Suppressor macrophage treated with lipopolysaccharide for 1 hour (primary cell): ENCODE results near the gene ATP8A2.

ENCODE experiments used
- DNase-seq, 3 donors: peaks; one replicate each; pipeline ENCODE4 v3.0.0-alpha.2; 2020 to 2022

The ATP8A2 gene

DNA sequence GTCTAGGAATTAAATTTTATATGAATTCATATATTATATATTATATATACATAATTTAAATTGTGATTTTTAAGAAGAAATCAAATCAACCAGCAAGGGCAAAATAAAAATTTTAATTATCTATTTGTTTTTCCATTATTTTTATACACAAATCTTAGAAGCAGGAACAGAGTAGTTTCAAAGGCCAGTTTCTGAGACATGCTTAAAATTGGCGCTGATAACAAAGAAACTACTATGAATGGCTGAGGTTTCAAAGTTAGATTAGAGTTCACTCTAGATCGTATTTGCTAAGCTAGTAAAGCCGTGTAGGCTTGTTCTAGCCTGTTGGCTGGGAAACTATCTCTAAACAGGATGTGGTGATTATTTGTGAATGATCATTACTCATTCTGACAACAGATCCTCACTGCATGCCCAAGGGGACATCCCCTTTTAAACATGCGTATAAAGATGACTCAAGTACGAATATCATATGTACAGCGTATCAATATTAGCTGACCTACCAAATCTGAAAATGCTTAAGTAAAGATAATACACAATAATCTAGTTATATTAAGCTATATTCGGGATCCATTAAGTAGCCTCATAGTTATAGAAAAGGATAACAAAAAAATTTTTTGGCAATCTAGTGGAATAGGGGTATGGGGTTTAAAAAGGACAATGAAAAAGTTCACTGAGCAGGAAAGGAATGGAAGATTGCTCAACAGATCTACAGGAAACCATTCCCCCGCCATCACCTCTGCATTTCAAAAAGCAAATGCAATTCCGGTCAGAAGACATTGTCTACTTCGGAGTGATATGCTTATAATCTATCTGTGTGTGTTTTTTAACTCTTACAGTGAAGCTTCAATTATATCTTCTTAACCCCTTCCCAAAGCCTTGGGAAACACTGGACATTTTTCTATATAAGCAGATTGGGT, 529.9 kb downstream of the ATP8A2 start:
- peak; percentile 53 to 78 (median 71) for DNase-seq

DNA sequence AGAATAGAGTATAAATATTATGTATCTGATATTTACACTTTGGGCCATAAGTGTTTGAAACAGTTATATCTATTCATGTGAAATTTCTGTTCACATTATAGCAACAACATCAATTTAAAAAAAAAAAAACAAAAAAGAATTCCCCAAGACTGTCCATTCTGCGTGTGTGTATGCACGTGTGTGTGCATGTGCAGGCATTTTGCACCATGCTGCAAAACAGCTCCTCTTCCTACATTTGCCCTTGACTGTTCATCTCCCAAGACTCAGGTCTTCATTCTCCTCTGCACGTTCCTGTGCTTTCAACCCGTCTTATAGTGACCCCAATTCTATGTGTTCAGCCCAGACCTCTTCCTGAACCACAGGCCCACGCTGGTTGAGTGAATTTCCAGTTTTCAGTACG, 530.7 kb downstream of the ATP8A2 start:
- DNase-seq, result no peak

GRCh38 chr13:25902891-25903341, 531.1 kb downstream of the ATP8A2 start:
- no peak for DNase-seq

DNA sequence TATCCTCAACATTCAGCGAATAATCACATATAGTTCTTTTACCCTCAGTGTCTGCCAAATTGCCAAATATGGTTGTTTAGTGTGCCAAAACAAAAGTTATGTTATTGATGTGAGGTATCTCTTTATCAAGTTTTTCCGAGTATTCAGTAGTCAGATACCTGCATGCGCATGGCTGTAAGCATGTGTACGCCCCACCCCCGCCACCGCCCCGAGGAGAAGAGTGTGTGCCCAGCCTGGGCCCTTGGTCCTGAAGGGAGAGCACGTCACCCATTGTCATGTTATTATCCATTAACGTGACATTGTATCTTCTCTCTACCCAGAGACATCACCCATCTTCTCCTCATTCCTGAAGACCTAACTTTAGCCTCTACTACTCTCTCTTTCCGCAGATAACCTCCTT, 533.1 kb downstream of the ATP8A2 start:
- DNase-seq, result no peak

DNA sequence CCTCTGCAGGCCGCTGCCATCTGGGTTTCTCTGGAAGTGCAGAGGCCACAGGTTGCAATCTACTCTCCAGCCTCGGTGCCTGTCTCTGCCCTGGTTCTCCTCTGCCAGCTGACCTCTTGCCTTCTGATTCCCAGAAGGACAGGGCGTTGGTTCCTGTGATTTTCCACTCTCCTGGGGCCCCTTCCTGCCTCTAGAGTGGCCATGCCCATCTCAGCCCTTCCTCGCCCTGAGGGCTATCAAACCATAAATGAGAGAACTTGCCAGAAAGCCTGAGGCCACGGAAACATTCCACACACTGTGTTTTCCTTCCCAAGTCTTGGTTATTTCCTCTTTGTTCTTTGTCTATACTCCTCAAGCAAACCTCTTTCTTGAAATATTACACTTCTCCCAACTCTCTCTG, 533.8 kb downstream of the ATP8A2 start:
- no peak for DNase-seq

DNA sequence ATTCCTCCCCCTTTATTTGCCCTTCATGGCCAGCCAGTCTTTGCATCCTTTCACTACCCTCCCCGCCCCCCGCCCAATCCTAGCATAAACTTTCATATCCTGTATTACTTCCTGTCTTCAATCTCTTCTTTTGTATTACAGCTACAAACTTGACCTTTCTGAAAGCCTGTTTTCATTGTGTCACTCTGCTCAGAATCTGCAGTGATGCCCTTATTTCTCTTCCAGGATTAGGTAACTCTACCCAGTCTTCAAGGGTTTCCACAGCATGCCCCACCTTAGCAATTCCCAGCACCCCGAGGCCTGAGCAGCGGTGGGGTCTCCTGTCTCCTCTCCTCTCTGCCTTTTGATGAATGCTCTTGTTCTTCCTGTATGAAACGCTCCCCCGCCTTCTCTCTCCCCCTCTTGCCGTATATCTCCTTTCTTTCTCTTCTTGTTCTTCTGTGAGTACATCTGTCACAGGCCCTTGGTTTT, 534.5 kb downstream of the ATP8A2 start:
- peak in 1 of 3 donors; percentile 12 for DNase-seq

DNA sequence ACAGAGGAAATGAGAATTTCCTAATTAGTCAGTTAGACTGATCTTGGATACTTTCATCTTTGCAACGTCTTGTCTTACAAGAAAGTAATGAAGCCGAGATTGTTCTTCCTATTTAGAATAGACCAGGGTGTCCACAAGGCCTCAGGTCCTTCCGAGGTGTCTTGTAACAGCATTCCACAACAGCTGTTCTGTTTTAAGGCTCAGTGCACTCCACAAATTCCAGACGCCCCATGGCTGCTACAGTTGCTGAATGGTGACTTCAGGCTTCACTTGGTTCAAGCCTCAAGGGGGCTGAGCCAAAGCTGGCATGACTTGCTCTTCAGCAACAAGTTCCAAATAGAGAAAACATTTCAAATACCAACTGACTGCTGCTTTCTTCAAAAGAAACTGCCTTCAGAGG, 536.6 kb downstream of the ATP8A2 start:
- no peak for DNase-seq

GRCh38 chr13:25910243-25910642, 538.5 kb downstream of the ATP8A2 start:
- no peak for DNase-seq

- DNase-seq, result no peak
Observed at GRCh38 chr13:25910991-25911419, 539.2 kb downstream of the ATP8A2 start.

DNA sequence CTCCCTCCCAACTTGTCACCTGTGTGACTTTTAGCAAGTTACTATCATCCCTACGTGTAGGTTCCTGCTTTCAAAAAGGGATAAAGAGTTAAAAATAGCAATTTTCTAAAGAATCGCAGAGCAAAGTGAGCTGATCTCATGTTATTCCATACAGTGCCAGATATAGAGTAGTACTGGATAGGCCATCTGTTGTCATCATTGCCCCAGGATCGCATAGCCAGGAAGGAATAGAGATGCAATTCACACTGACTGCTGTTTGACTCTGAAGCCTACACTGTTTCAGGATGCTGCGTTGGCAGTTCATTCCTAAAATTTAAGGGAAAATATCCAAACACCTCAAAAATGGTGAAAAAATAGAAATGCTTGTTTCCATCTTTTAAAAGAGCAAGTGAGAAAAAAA, 541.2 kb downstream of the ATP8A2 start:
- no peak for DNase-seq

GRCh38 chr13:25915840-25916518, 544.2 kb downstream of the ATP8A2 start:
- no peak for DNase-seq

- DNase-seq, result no peak
Observed at GRCh38 chr13:25920277-25920676, 548.5 kb downstream of the ATP8A2 start.

DNA sequence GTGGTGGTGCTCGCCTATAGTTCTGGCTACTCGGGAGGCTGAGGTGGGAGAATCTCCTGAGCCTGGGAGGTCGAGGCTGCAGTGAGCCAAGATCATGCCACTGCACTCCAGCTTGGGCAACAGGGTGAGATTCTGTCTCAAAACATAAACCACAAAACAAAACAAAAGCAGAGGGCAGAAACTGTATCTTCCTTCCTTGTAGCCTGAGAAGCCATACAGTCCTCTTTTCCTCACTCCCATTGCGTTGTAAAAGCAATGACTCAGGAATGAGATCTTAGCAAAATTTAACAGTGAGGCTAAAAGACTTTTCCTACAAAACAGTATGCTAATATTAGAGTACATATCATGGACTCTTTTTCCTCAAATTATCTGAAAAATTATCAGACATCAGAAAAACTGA, 549.2 kb downstream of the ATP8A2 start:
- no peak for DNase-seq

GRCh38 chr13:25922376-25922775, 550.6 kb downstream of the ATP8A2 start:
- peak in 1 of 3 donors; percentile 9 for DNase-seq

DNA sequence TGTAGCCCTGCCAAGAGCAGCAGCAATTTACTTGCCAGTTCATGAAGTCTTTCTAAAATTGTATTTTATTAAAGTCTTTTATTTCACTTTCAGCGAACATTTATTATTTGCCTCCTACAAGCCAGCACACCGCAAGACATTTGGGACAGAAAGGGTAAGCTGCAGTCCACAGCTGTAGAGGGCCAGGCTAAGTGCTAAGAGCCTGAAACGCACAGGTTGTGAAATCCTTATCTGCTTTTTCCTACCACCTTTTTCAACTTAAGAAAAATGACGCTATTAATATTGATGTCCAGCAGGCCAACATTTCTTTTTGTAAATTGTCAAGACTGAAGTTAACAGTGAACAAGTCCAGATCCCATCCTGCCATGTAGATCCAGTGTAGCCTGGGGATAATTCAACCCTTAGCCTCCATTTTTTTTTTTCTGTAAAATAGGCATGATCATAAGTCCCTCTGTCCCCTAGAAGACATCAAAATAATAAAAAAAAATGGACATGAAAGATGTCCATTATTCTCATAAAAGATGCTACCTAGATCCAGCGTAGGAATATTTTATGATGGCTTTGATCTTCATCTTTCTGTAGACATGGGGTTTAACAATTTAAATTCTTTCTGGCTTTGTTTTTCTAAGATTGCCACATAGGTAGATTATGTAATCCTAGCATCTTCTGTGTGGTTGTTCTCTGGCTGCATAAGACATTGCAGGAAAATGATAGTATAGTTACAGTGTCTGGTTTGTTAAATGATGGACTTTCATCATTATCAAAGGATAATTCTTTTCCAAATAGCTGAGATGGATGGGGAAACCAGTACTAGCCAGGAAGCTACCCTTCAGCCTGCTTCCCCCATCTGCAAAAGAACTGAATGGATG, 551.7 kb downstream of the ATP8A2 start:
- DNase-seq, result peak in 1 of 3 donors; percentile 9

GRCh38 chr13:25927363-25927762, 555.6 kb downstream of the ATP8A2 start:
- DNase-seq, result no peak

GRCh38 chr13:25927932-25928331, 556.2 kb downstream of the ATP8A2 start:
- no peak for DNase-seq

DNA sequence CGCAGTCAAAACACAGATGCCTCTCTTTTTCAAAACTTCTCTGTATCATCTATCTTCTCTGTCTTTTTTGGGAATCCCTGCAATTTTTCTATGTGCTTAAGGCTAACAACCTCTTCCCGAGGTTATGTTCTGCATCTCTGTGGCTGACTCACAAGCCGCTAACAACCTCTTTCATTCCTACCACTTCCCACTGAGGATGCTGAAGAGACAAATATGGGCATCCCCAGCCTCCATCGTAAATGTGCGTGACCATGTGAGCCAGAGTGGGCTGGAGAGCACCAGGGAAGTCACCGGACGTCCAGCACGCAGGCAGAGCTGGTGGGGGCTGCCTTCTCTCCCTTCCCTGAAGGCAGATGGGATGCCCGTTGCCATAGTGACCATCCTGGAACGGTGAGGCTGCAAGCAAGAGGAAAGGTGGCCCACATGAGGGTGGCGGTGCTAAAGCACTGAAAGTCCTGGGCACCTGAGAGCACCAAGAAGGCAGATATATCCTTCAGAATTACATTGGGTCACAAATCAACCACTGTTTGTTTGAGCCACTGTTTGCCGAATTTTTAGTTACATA, 557.2 kb downstream of the ATP8A2 start:
- DNase-seq, result no peak

DNA sequence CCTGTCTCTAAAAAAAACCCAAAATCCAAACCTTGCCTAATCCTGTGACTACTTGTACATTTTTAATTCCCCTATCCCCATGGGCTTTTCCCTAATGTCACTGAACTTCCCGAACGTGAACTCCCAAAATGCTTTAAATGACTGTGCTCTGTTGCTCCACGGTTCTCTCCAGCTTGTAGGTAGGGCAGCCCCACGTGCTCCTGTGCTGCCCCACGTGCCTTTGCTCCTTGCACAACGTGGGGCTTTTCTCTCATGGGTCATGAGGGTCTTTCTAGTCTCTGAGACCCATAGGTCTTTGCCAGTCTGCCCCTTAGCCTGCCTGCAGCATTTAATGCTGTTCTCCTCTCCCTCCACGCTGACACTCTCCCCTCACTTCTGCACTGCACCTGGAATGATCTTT, 558.0 kb downstream of the ATP8A2 start:
- no peak for DNase-seq

GRCh38 chr13:25930653-25931052, 558.9 kb downstream of the ATP8A2 start:
- no peak for DNase-seq

GRCh38 chr13:25932365-25932764, 560.6 kb downstream of the ATP8A2 start:
- no peak for DNase-seq

DNA sequence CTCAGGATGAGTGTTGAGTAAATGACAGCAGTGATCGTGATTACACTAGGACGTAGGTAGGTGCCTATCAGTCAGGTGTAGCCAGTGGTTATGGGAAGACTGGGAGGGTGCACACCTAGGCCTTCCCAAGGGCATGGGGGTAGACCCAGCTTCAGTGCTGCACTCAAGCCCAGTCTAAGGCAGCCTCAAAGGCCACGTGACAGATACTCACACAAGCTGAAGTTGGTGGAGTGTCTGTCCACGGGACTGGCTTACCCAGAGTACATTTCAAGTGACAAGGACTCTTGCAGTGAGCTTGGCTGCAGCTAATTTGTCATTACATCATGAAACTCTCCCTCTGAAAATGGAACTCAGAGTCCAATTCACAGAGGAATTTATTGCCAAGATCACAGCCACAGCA, 561.7 kb downstream of the ATP8A2 start:
- DNase-seq, result no peak

- DNase-seq, result no peak
Observed at GRCh38 chr13:25934127-25934526, 562.4 kb downstream of the ATP8A2 start.
